ENCODE data around the gene CIAO1.

DNA sequence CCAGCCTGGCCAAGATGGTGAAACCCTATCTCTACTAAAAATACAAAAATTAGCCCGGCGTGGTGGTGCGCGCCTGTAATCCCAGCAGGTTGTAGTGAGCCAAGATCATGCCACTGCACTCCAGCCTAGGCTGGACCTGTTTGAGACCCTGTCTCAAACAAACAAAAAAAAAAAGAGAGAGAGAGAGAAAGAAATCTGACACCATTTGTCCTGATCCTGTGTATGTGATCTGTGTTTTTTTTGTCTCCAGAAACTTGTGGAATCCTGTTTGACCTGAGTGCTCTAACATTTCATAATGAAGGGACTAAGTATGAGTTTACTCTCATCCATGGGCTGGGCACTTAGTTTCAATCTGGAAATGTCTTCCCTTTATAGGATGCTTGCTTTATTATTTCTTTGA, 52.7 kb downstream of the CIAO1 start:
- TF ChIP-seq POLR2AphosphoS5 (IDR thresholded peaks at IDR 0.05; ENCODE audit: low read depth, low read length) (no peak), SIN3A (IDR thresholded peaks at IDR 0.05; ENCODE audit: borderline replicate concordance, insufficient read depth, low read length) (no peak), TAF1 (IDR thresholded peaks at IDR 0.05; ENCODE audit: borderline replicate concordance, insufficient read depth, low read length) (no peak), FOXP2 (optimal IDR thresholded peaks at IDR 0.05; ENCODE audit: borderline replicate concordance, extremely low read depth, extremely low read length, insufficient read depth) (no peak)
- TF ChIP-seq, protein P1, sequence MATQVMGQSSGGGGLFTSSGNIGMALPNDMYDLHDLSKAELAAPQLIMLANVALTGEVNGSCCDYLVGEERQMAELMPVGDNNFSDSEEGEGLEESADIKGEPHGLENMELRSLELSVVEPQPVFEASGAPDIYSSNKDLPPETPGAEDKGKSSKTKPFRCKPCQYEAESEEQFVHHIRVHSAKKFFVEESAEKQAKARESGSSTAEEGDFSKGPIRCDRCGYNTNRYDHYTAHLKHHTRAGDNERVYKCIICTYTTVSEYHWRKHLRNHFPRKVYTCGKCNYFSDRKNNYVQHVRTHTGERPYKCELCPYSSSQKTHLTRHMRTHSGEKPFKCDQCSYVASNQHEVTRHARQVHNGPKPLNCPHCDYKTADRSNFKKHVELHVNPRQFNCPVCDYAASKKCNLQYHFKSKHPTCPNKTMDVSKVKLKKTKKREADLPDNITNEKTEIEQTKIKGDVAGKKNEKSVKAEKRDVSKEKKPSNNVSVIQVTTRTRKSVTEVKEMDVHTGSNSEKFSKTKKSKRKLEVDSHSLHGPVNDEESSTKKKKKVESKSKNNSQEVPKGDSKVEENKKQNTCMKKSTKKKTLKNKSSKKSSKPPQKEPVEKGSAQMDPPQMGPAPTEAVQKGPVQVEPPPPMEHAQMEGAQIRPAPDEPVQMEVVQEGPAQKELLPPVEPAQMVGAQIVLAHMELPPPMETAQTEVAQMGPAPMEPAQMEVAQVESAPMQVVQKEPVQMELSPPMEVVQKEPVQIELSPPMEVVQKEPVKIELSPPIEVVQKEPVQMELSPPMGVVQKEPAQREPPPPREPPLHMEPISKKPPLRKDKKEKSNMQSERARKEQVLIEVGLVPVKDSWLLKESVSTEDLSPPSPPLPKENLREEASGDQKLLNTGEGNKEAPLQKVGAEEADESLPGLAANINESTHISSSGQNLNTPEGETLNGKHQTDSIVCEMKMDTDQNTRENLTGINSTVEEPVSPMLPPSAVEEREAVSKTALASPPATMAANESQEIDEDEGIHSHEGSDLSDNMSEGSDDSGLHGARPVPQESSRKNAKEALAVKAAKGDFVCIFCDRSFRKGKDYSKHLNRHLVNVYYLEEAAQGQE (IDR thresholded peaks at IDR 0.05; ENCODE audit: insufficient read depth in 1 of 2, low read depth in 2 of 2, low read length in 2 of 2) = no peak
